Panc1 (cell line): ENCODE data around the gene CFAP119.

Experiments
- CTCF ChIP-seq: fragments of 450-650 bp; IDR thresholded peaks from 2 replicates; pipeline ENCODE4 v1.5.1; 2017; ENCODE audit warnings: mild to moderate bottlenecking
- POLR2AphosphoS5 ChIP-seq: IDR thresholded peaks from 2 replicates; pipeline ENCODE4 v1.6.1; 2012; ENCODE audit warnings: mild to moderate bottlenecking, low read depth, low read length, moderate library complexity
- REST ChIP-seq, 2 experiments: IDR thresholded peaks; 2 replicates each; pipeline ENCODE4 v1.6.1; 2011 to 2012; ENCODE audit warnings: low read depth in 2 of 2, control low read depth in 1 of 2, low read length in 1 of 2, mild to moderate bottlenecking in 1 of 2, moderate library complexity in 1 of 2; ENCODE audit not compliant: insufficient read depth in 1 of 2
- SIN3A ChIP-seq: IDR thresholded peaks from 2 replicates; pipeline ENCODE4 v1.6.1; 2012; ENCODE audit warnings: low read depth, mild to moderate bottlenecking, low read length, moderate library complexity, borderline replicate concordance; ENCODE audit not compliant: insufficient read depth
- TCF7L2 ChIP-seq: IDR thresholded peaks from 2 replicates; pipeline ENCODE4 v1.6.1; 2011; ENCODE audit warnings: mild to moderate bottlenecking, low read depth, low read length, inconsistent platforms

- TF ChIP-seq CTCF, result no peak
- no peak for TF ChIP-seq SIN3A
- TF ChIP-seq REST (IDR thresholded peaks at IDR 0.05; ENCODE audit: insufficient read depth in 1 of 2, low read depth in 2 of 2, low read length in 1 of 2), result no peak
- peak; percentile 48; the same call in 1 of the 2 replicates for TF ChIP-seq POLR2AphosphoS5
- no peak for TF ChIP-seq TCF7L2
These were observed 16.8 kb upstream of the CFAP119 start for GRCh38 chr16:30778549-30779244.
